Measurements from ENCODE around the gene CPSF4L.

CPSF4L gene

DNA sequence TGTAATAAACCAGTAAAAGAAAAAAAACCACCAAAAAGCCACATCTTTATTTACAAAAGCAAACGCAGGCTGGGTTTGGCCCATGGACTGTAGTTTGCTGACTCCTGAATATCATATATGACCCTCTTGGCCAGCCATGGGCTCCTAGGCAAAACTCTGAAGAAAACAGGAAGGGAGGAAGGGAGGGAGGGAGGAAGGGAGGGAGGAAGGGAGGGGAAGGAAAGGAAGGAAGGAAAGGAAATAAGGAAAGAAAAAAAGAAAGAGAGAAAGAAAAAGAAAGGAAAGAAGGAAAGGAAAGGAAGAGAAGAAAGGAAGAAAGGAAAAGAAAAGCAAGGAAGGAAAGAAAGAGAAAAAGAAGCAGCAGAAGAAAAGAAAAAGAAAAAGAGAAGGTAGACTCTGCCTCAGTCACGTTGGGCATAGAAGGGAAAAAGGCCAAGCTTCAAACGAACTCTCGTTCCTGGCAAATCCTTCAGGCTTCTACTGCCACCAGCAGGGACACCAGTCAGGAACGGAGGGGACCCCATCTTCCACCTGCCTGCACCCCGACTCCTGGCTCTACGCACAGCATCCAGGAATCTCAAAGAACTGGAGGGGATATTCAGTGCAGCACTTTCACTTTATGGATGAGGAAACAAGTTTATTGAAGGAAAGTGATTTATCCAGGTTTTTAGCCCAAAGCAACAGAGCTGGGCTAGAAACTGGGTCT, 28.0 kb upstream of the CPSF4L start:
- no peak for DNase-seq

DNA sequence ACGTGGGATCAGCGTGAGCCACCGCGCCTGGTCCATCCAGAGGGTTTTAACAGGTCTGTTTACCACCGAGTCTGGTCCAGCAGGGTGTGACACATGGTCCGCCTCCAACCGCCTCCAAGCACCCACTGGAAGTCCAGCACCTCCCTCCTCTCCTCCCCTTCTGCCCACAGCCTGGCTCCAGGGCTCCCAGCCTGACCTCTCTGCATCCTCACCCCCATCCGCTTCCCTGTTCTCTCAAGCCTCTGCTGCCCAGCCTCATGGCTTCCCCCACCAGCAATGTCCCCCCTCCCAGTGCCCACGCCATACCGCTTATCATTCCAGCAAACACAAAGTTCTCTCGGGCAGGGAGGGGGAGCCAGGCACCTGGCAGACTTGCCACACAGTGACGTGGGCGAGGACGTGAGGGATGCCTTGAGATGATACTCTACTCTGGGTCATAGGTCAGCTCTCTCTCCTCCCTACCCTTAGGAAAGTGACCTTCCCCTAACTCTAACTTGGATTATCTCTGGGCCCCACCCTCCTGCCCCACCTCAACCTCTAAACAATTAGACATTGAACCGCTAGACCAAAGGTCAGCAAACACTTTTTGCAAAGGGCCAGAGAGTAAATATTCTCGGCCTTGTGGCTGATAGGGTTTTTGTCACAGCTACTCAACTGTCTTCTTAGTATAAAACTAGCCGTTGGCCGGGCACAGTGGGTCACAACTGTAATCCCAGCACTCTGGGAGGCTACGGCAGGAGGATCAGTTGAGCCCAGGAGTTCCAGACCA, 27.0 kb upstream of the CPSF4L start:
- no peak for DNase-seq

DNA sequence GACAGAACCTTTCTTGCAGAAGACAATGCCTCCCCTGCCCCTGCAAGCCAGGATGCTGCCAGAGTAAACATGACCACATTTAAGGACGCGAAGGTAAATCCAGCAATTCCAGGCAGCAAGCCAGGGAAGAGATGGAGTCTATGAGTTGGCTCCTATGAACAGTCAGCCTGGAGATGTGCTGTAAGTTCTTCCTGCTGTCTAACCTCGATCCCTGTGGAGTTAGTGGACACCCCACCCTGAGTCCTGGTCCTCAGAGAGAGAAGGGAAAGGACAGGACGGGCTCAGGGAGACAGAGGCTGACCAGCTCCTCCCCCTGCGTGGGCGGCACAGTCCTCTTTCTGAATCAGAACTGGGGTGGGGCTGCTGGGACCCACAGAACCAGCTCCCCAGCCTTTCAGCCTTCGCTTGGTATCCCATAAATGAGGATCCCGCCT, 25.2 kb upstream of the CPSF4L start:
- no peak for DNase-seq

GRCh38 chr17:73285916-73286862, 24.5 kb upstream of the CPSF4L start:
- no peak for DNase-seq

- no peak for DNase-seq
Measured at GRCh38 chr17:73285603-73285908, 23.9 kb upstream of the CPSF4L start.

DNA sequence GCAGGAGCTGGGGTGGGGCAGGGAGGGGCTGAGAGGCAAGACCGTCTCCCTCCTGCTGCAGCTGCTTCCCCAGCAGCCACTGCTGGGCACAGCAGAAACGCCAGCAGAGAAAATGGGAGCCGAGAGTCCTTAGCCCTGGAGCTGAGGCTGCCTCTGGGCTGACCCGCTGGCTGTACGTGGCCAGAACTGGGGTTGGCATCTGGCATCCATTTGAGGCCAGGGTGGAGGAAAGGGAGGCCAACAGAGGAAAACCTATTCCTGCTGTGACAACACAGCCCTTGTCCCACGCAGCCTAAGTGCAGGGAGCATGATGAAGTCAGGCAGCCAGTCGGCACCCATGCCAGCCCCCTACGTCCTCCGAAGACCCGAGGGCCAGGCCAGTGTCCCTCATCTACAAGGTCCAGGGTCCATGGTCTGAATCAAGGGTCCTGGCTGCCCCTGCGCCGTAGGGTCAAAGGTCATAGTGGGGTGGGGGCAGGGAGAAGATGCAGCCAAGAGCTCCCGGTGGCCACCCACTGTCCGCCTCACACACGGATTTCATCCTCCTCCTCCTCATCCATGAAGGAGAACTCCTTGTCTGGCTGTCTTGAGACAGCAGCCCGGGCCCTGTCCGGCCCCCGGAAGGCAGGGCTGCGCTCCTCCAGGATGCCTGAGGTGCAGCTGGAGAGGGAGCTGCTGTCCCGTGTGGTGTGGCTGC, 23.4 kb upstream of the CPSF4L start:
- DNase-seq: no peak

- DNase-seq: no peak
Measured at GRCh38 chr17:73284354-73284753, 22.7 kb upstream of the CPSF4L start.

DNA sequence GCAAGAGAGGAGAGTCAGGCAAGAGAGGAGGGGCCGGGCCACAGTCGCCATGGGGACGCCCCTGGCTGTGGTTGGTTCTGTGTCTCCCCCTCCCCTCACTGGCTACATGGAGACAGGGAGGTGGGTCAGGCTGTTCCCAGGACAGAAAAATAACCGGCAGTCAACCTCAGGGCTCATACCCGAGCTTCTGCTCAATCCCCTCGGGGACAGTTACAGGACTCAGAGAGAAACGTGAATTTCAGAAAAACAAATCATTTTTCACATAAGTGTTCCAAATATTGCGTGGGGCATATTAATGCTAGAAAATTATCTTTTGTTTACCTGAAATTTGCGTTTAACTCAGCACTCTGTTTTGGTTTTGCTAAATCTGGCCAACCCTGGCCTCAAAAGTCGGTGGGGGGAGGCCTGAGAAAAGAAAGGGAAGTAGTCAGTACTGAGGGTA, 22.2 kb upstream of the CPSF4L start:
- no peak for DNase-seq

DNA sequence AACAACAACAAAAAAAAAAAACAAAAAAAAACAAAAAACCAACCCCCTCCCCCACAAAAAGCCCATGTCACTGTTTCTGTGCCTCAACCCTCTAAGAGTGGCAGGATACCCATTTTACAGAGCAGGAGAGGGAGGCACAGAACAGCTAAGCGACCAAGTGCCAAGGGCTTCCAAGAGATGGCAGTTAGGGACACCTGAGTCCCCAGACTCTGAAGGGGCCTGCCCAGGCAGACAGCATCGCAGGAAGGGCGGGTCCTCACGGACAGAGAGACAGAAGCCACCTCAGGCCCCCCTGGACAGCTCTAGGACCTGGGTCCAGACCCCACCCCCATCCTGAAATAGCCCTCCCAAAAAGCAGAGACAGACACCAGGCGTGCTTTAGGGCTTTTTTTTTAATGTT, 21.6 kb upstream of the CPSF4L start:
- DNase-seq: no peak

- no peak for DNase-seq
Measured at GRCh38 chr17:73282629-73283028, 20.9 kb upstream of the CPSF4L start.

DNA sequence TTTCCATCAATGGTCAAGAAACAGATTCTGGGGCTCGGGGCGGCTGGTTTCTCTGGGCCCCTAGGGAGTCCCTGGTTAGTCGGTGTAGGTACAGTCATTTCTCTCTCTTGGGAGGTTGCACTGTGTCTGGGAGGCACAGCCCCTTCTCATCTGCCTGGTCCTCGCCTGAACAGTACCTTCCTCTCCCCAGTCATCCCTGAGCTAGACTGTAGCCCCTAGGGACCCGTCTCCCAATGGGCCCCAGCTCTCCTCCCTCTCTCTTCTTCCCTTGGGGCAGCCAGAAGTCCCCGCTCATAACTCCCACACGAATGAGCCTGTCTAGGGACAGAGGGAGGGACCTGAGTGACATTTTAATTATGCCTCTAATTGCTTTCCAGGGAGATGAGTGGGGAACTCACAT, 20.2 kb upstream of the CPSF4L start:
- no peak for DNase-seq

DNA sequence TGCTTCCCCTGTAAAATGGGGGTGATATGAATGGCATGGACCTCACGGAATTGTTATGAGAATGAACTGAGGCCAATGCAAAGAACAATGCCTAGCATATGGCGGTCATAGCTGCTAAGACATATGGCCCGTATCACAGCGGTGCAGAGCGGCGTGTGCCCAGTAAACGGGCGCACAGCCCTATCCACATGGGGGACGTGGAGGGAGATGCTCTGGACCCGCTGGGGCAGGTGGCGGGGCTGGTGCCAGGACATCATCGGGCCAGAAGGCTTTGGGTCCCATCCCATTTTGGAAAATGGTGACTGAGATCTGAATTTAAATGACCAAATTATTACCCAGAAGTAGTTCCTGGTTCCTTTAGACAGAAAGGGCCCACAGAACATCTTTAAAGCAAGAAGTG, 18.5 kb upstream of the CPSF4L start:
- no peak for DNase-seq

- DNase-seq: no peak
Measured at GRCh38 chr17:73279704-73280103, 18.0 kb upstream of the CPSF4L start.

GRCh38 chr17:73278465-73279453, 17.1 kb upstream of the CPSF4L start:
- peak; percentile 30 for DNase-seq

- DNase-seq: no peak
Measured at GRCh38 chr17:73278049-73278464, 16.4 kb upstream of the CPSF4L start.

DNA sequence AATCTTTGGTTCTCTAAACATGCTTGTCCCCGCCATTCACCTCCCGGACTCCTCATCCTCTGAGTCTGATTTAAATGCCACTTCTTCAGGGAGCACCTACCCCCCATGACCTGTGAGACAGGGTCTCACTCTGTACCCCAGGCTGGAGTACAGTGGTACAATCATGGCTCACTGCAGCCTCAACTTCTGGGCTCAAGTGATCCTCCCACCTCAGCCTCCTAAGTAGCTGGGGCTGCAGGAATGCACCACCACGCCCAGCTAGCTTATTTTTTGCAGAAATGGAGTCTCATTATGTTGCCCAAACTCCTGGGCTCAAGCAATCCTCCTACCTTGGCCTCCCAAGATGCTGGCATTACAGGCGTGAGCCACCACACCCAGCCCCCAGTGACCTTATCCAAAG, 12.8 kb upstream of the CPSF4L start:
- DNase-seq: no peak

- no peak for DNase-seq
Measured at GRCh38 chr17:73272906-73273218, 11.2 kb upstream of the CPSF4L start.

GRCh38 chr17:73271072-73271471, 9.4 kb upstream of the CPSF4L start:
- no peak for DNase-seq

GRCh38 chr17:73269791-73270190, 8.1 kb upstream of the CPSF4L start:
- no peak for DNase-seq

DNA sequence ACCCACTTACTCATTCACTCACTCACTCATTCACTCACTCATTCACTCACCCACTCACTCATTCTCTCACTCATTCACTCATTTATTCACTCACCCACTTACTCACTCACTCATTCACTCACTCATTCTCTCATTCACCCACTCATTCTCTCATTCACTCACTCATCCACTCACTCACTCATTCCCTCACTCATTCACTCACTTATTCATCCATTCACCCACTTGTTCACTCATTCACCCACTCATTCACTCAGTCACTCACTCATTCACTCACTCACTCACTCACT, 7.6 kb upstream of the CPSF4L start:
- no peak for DNase-seq

GRCh38 chr17:73268582-73269328, 7.1 kb upstream of the CPSF4L start:
- no peak for DNase-seq

Measured in NCI-H510A (cell line).